HEK293 (cell line): ENCODE measurements around the gene FRRS1L.

Experiments
- CTCF ChIA-PET: fragments of 350-600 bp; formaldehyde crosslinking; extraction: SDS; loops from one replicate; lab custom pipeline; 2021; ENCODE audit warnings: antibody characterized with exemption; lab: Yijun Ruan, JAX
- POLR2A ChIA-PET: fragments of 300-600 bp; formaldehyde crosslinking; extraction: SDS; loops from one replicate; lab custom pipeline; 2020; ENCODE audit warnings: antibody characterized with exemption, inconsistent platforms; lab: Yijun Ruan, JAX
- H3K27ac ChIP-seq: fragments of 200-500 bp; sonication (Bioruptor generic); 2 replicates; pipeline ENCODE4 v1.5.1; 2014; ENCODE audit warnings: low read depth, low read length, control low read depth, inconsistent platforms; ENCODE audit errors: extremely low read depth
- H3K36me3 ChIP-seq, 2 experiments: fragments of 200-500 bp in 1 of 2; sonication (Bioruptor generic) in 1 of 2; 1 replicate in 1 of 2; 2 replicates in 1 of 2; pipeline ENCODE4 v1.5.1; 2014 to 2017; ENCODE audit warnings: inconsistent platforms in 2 of 2, low read length in 2 of 2; ENCODE audit not compliant: control insufficient read depth in 2 of 2, insufficient read depth in 1 of 2
- H3K4me1 ChIP-seq: fragments of 200-500 bp; sonication (Bioruptor generic); 2 replicates; pipeline ENCODE4 v1.5.1; 2014; ENCODE audit warnings: mild to moderate bottlenecking, low read length, inconsistent platforms; ENCODE audit not compliant: control insufficient read depth, insufficient read depth
- H3K4me3 ChIP-seq: 2 replicates; pipeline ENCODE4 v1.5.1; 2011; ENCODE audit warnings: low read depth, mild to moderate bottlenecking, control low read depth, low read length, moderate library complexity
- H3K9me3 ChIP-seq: fragments of 200-500 bp; sonication (Bioruptor generic); 2 replicates; pipeline ENCODE4 v1.5.1; 2014; ENCODE audit warnings: low read depth, low read length, inconsistent platforms; ENCODE audit not compliant: control insufficient read depth, insufficient read depth
- BCL11A ChIP-seq: fragments of 450-650 bp; formaldehyde crosslinking; IDR thresholded peaks from 2 replicates; pipeline ENCODE4 v1.5.1; 2016; ENCODE audit warnings: low read depth, missing biosample characterization, missing genetic modification characterization
- KLF8 ChIP-seq: fragments of 450-650 bp; formaldehyde crosslinking; IDR thresholded peaks from 2 replicates; pipeline ENCODE4 v1.5.1; 2016; ENCODE audit warnings: missing biosample characterization, missing genetic modification characterization
- SETDB1 ChIP-seq: IDR thresholded peaks from one replicate; pipeline ENCODE4 v1.6.1; 2017; ENCODE audit warnings: mild to moderate bottlenecking, low read length, moderate library complexity, mixed read lengths; ENCODE audit not compliant: insufficient read length
- ZEB2 ChIP-seq: fragments of 450-650 bp; formaldehyde crosslinking; IDR thresholded peaks from 2 replicates; pipeline ENCODE4 v1.5.1; 2016; ENCODE audit warnings: missing biosample characterization, missing genetic modification characterization
- ZFP41 ChIP-seq: fragments of 450-650 bp; formaldehyde crosslinking; IDR thresholded peaks from 2 replicates; pipeline ENCODE4 v1.5.1; 2016; ENCODE audit warnings: missing biosample characterization, missing genetic modification characterization, borderline replicate concordance
- ZNF112 ChIP-seq: fragments of 450-650 bp; formaldehyde crosslinking; IDR thresholded peaks from 2 replicates; pipeline ENCODE4 v1.5.0; 2017; ENCODE audit warnings: missing biosample characterization, missing genetic modification characterization
- ZNF133 ChIP-seq: fragments of 450-650 bp; formaldehyde crosslinking; IDR thresholded peaks from 2 replicates; pipeline ENCODE4 v1.5.1; 2016; ENCODE audit warnings: missing biosample characterization, missing genetic modification characterization
- ZNF324 ChIP-seq: fragments of 450-650 bp; formaldehyde crosslinking; IDR thresholded peaks from 2 replicates; pipeline ENCODE4 v1.5.1; 2016; ENCODE audit warnings: missing biosample characterization, missing genetic modification characterization
- ZNF398 ChIP-seq: fragments of 450-650 bp; formaldehyde crosslinking; IDR thresholded peaks from 2 replicates; pipeline ENCODE4 v1.5.1; 2017; ENCODE audit warnings: missing biosample characterization, missing genetic modification characterization
- ZNF513 ChIP-seq: fragments of 450-650 bp; IDR thresholded peaks from 2 replicates; pipeline ENCODE4 v1.5.1; 2018; ENCODE audit warnings: missing biosample characterization, missing genetic modification characterization
- ZNF658 ChIP-seq: fragments of 450-650 bp; formaldehyde crosslinking; IDR thresholded peaks from 2 replicates; pipeline ENCODE4; 2016; ENCODE audit warnings: missing biosample characterization, missing genetic modification characterization
- ZNF701 ChIP-seq: fragments of 450-650 bp; formaldehyde crosslinking; IDR thresholded peaks from 2 replicates; pipeline ENCODE4 v1.5.1; 2016; ENCODE audit warnings: missing biosample characterization, missing genetic modification characterization
- ZNF791 ChIP-seq: fragments of 450-650 bp; formaldehyde crosslinking; IDR thresholded peaks from 2 replicates; pipeline ENCODE4 v1.5.1; 2016; ENCODE audit warnings: missing biosample characterization, missing genetic modification characterization
- TF ChIP-seq, protein P1 (sequence below): fragments of 450-650 bp; formaldehyde crosslinking; IDR thresholded peaks from 2 replicates; pipeline ENCODE4 v1.5.1; 2016; ENCODE audit warnings: missing biosample characterization, missing genetic modification characterization
- TF ChIP-seq, protein P2 (sequence below): fragments of 450-650 bp; formaldehyde crosslinking; IDR thresholded peaks from 2 replicates; pipeline ENCODE4 v1.5.1; 2017; ENCODE audit warnings: missing biosample characterization, mild to moderate bottlenecking, missing genetic modification characterization, moderate library complexity
- TF ChIP-seq, protein P3 (sequence below): fragments of 450-650 bp; formaldehyde crosslinking; IDR thresholded peaks from 2 replicates; pipeline ENCODE4 v1.5.1; 2016; ENCODE audit warnings: missing biosample characterization, missing genetic modification characterization
- TF ChIP-seq, protein P4 (sequence below): fragments of 450-650 bp; formaldehyde crosslinking; IDR thresholded peaks from 2 replicates; pipeline ENCODE4 v1.5.0; 2017; ENCODE audit warnings: missing biosample characterization, missing genetic modification characterization, borderline replicate concordance
- TF ChIP-seq, protein P5 (sequence below): fragments of 450-650 bp; formaldehyde crosslinking; IDR thresholded peaks from 2 replicates; pipeline ENCODE4 v1.5.1; 2016; ENCODE audit warnings: missing biosample characterization, missing genetic modification characterization

Gene FRRS1L

GRCh38 chr9:109171926-109172325, 4.9 kb upstream of the FRRS1L start:
- POLR2A ChIA-PET, result no interaction called here
- Histone ChIP-seq H3K4me1 (no peaks in the 10 kb centered on the region; the same call in 1 of the 2 replicates), H3K4me3 (no peak overlapping the region), H3K9me3 (no peaks in the 10 kb centered on the region), H3K27ac (no peak overlapping the region), H3K36me3 (no peaks in the 10 kb centered on the region)
- CTCF ChIA-PET, result interaction anchor here (0.6 to 3.5 kb wide), 3 partner anchors 12 to 962 kb away, joined by 3 to 21 read pairs (median 3); no protein-coding TSS in a partner anchor
- TF ChIP-seq ZNF112 (no peak), BCL11A (tag by site-specific recombination) (no peak), SETDB1 (no peak), ZEB2 (no peak), ZNF398 (no peak), ZNF791 (tag by site-specific recombination) (no peak), ZNF324 (tag by site-specific recombination) (no peak), ZNF513 (tag by site-specific recombination) (no peak), ZNF133 (tag by site-specific recombination) (no peak), ZNF701 (tag by site-specific recombination) (no peak)
- TF ChIP-seq, protein P1, sequence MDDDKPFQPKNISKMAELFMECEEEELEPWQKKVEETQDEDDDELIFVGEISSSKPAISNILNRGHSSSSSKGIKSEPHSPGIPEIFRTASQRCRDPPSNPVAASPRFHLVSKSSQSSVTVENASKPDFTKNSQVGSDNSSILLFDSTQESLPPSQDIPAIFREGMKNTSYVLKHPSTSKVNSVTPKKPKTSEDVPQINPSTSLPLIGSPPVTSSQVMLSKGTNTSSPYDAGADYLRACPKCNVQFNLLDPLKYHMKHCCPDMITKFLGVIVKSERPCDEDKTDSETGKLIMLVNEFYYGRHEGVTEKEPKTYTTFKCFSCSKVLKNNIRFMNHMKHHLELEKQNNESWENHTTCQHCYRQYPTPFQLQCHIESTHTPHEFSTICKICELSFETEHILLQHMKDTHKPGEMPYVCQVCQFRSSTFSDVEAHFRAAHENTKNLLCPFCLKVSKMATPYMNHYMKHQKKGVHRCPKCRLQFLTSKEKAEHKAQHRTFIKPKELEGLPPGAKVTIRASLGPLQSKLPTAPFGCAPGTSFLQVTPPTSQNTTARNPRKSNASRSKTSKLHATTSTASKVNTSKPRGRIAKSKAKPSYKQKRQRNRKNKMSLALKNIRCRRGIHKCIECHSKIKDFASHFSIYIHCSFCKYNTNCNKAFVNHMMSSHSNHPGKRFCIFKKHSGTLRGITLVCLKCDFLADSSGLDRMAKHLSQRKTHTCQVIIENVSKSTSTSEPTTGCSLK, result no peak
- TF ChIP-seq, protein P2, sequence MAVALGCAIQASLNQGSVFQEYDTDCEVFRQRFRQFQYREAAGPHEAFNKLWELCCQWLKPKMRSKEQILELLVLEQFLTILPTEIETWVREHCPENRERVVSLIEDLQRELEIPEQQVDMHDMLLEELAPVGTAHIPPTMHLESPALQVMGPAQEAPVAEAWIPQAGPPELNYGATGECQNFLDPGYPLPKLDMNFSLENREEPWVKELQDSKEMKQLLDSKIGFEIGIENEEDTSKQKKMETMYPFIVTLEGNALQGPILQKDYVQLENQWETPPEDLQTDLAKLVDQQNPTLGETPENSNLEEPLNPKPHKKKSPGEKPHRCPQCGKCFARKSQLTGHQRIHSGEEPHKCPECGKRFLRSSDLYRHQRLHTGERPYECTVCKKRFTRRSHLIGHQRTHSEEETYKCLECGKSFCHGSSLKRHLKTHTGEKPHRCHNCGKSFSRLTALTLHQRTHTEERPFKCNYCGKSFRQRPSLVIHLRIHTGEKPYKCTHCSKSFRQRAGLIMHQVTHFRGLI (tag by site-specific recombination), result no peak
- TF ChIP-seq, protein P3, sequence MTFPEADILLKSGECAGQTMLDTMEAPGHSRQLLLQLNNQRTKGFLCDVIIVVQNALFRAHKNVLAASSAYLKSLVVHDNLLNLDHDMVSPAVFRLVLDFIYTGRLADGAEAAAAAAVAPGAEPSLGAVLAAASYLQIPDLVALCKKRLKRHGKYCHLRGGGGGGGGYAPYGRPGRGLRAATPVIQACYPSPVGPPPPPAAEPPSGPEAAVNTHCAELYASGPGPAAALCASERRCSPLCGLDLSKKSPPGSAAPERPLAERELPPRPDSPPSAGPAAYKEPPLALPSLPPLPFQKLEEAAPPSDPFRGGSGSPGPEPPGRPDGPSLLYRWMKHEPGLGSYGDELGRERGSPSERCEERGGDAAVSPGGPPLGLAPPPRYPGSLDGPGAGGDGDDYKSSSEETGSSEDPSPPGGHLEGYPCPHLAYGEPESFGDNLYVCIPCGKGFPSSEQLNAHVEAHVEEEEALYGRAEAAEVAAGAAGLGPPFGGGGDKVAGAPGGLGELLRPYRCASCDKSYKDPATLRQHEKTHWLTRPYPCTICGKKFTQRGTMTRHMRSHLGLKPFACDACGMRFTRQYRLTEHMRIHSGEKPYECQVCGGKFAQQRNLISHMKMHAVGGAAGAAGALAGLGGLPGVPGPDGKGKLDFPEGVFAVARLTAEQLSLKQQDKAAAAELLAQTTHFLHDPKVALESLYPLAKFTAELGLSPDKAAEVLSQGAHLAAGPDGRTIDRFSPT (tag by site-specific recombination), result no peak

DNA sequence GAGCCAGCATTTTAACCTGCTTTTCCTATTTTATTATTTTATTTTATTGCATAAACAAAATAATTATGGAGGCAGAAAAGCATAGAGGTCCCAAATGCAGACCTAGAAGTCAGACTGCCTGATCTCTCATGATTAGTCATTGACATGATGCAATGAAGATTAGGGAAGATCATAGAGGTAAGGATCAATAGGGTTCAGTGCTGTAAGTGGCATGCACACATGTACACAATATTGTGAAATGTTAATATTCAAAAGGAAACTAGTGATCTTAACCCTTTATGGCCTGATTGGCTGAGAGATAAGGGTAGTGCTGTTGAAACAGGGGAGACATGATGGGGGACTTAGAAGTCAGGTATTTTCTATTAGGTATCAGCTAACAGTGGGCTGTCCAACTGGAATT, 1.1 kb upstream of the FRRS1L start:
- H3K36me3 ChIP-seq, result no peaks in the 10 kb centered on the region
- H3K9me3 ChIP-seq, result no peaks in the 10 kb centered on the region
- POLR2A ChIA-PET, result interaction anchor here (0.5 kb wide), 1 partner anchor 43 kb away, joined by 3 read pairs; no protein-coding TSS in a partner anchor
- no peak overlapping the region for H3K4me3 ChIP-seq
- no peaks in the 10 kb centered on the region; the same call in 1 of the 2 replicates for H3K4me1 ChIP-seq
- CTCF ChIA-PET, result interaction anchor here (1.3 kb wide), 1 partner anchor 16 kb away, joined by 3 read pairs; no protein-coding TSS in a partner anchor
- H3K27ac ChIP-seq, result no peak overlapping the region
- TF ChIP-seq ZFP41 (tag by site-specific recombination), result no peak
- TF ChIP-seq, protein P4, sequence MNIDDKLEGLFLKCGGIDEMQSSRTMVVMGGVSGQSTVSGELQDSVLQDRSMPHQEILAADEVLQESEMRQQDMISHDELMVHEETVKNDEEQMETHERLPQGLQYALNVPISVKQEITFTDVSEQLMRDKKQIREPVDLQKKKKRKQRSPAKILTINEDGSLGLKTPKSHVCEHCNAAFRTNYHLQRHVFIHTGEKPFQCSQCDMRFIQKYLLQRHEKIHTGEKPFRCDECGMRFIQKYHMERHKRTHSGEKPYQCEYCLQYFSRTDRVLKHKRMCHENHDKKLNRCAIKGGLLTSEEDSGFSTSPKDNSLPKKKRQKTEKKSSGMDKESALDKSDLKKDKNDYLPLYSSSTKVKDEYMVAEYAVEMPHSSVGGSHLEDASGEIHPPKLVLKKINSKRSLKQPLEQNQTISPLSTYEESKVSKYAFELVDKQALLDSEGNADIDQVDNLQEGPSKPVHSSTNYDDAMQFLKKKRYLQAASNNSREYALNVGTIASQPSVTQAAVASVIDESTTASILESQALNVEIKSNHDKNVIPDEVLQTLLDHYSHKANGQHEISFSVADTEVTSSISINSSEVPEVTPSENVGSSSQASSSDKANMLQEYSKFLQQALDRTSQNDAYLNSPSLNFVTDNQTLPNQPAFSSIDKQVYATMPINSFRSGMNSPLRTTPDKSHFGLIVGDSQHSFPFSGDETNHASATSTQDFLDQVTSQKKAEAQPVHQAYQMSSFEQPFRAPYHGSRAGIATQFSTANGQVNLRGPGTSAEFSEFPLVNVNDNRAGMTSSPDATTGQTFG, result no peak
- TF ChIP-seq, protein P5, sequence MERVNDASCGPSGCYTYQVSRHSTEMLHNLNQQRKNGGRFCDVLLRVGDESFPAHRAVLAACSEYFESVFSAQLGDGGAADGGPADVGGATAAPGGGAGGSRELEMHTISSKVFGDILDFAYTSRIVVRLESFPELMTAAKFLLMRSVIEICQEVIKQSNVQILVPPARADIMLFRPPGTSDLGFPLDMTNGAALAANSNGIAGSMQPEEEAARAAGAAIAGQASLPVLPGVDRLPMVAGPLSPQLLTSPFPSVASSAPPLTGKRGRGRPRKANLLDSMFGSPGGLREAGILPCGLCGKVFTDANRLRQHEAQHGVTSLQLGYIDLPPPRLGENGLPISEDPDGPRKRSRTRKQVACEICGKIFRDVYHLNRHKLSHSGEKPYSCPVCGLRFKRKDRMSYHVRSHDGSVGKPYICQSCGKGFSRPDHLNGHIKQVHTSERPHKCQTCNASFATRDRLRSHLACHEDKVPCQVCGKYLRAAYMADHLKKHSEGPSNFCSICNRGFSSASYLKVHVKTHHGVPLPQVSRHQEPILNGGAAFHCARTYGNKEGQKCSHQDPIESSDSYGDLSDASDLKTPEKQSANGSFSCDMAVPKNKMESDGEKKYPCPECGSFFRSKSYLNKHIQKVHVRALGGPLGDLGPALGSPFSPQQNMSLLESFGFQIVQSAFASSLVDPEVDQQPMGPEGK (tag by site-specific recombination), result no peak
- TF ChIP-seq ZNF658 (tag by site-specific recombination), result no peak
- TF ChIP-seq KLF8 (tag by site-specific recombination), result no peak
